Stimulated activated CD4-positive, alpha-beta T cell treated with anti-CD3 and anti-CD28 coated beads, Interleukin-1b, Interleukin-23, amount 100 ng/mL, for 1 hour (primary cell): ENCODE results near the gene OXCT1.
"Not testable (repeated sequence)": the region's sequence is repeated elsewhere in the genome, so short reads cannot be mapped to it uniquely, and the experiment has no call there.

Source experiments
- DNase-seq, 2 donors: peaks; one replicate each; pipeline ENCODE4 v3.0.0-alpha.2; 2020; ENCODE audit warnings: low read depth in 2 of 2

Gene OXCT1

DNA sequence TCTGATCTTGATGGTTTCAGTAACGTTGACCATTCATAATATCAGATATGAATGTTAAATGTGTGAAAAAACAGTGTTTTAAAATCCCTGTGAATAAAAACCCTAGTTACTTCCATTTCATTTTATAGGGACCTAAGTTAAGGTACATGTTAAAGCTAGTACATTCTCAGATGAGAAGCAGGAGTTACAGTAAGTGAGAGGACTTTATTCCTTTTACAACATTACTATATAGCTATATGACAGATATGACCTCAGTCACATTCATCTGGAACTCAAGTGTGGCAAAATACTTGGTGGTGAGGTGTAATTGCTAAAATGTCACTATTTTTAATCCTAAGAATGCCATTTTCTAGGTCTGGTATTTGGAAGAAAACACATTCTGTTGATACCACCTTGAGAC, 96.4 kb downstream of the OXCT1 start:
- no peak for DNase-seq

DNA sequence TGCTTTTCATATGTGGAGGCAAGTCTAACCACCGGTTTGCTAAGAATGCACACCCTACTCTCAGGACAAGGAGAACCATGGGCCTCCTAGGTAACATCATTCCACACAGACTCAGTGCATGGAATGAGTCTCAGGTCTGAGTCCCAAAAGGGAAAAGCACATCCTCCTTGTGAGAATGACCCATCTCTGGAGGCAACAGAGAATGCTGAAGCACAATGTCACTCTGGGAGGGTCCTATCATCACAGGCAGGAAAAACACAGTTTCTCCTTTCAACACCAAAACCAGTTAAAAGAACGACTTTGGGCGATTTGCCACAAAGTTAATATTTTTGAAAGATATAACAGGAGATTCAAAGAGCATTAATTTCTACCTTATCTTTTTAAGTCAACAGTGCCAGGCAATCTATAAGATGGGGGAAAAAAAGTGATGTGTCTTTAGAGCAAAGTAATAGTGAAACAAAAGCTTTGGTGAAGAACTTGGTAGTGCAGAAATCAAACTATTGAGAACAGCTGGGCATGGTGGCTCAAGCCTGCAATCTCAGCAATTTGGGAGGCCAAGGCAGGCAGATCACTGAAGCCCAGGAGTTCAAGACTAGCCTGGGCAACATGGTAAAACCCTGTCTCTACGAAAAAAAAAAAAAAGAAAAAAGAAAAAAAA, 97.3 kb downstream of the OXCT1 start:
- no peak for DNase-seq

DNA sequence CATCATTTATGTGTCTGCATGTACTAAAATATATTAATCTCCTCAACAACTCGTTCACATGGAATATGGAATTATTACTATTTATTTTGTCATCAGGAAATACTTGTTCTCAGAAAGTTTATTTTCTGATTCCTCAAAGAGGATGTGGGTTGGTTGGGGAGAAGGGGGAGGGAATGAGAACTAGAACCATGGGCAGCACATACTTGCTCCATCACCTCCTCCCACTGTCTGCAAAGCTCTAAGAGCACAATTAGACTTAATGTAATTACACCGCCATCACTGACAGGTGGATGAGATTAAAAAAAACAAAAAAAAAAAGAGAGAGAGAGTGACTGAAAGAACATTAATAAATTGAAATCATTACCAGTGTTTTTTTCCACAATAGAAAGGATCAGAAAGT, 98.2 kb downstream of the OXCT1 start:
- DNase-seq, result no peak

DNA sequence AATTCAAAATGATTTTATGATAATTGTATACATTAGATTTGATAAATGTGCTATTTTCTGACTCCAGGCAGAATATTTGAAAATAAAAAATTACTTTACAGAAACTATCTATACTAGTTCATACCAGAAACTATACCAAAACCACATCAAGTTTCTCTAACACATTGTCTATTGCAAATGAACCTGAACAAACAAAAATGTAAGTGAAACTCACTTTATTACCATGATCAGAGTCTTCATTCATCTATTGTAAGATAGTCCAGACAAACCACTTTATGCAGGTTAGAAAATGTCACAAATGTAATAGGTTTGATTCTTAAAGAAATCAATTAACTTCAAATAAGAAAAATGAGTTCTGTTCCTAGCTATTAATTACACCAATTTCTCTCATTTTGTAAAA, 99.4 kb downstream of the OXCT1 start:
- no peak for DNase-seq

DNA sequence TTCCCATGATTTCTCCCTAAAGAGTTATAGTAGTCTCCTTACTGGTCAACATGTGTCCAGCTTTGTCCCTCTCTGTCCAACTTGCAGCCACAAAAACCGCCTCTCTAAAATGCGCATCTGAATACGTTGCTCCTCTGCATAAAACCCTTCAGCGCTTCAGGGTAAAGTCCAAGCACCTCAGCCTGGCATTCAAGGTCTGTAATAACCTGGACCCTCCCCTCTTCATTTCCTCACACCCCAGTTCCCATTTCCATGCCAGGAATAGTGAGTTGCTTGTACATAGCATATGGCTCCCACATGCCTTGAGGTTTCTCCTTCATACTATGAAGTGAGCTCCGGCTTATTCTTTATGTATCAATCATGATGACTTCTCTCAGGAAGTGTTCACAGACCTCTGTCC, 101.5 kb downstream of the OXCT1 start:
- DNase-seq, result no peak

DNA sequence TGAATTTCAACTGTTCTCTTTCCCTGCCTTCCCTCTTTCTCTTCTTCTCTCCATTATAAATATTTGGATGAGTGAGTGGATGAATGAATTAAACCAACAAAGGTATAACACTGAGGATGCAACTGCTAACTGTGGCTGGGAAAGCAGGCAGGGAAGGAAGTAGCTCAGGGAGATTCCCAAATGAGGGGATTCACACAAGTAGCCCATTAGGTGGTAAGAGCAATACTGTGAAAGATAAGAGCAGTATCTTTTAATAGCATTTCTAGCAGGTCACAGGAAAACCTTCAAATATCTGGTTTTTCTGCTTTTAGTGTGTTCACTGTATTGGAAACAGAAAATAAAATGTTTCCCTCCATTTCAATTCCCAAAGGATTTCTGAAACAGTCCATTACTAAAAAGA, 105.6 kb downstream of the OXCT1 start:
- no peak for DNase-seq

DNA sequence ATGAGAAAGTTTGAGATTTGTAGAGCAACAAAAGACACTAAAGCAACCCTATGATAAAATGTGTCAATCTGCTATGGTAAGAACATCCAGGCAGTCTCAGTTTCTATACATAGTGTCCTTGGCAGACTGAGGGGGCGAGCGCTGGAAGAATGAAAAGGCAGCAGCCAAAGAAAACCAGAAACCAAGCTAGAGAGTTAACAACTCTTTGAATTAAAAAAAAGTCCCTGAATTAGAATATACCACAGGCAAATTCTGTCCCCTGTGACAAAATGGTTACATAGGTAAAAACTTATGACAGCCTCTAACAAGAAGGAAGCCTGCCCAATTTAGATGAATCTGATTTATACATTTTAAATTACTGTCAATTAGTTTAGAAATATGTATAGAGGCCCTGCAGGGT, 106.7 kb downstream of the OXCT1 start:
- no peak for DNase-seq

DNA sequence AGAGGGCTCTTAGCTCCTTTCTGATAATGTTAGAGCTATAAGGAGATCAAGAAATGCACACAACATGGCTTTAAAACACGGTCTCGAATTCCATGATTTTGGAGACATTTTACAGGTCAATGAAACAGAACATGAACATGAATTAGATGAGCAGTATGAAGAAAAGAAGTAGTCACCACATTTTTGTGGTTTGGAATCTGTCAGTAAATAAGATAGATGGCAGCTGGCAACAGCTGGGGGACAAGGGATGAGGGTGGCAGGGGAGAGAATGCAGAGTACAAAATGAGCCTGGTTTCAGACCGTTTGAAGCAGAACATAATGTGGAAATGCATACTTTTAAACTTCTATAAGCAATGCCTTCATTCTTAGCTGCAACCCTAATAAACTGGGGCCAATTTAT, 107.1 kb downstream of the OXCT1 start:
- no peak for DNase-seq

DNA sequence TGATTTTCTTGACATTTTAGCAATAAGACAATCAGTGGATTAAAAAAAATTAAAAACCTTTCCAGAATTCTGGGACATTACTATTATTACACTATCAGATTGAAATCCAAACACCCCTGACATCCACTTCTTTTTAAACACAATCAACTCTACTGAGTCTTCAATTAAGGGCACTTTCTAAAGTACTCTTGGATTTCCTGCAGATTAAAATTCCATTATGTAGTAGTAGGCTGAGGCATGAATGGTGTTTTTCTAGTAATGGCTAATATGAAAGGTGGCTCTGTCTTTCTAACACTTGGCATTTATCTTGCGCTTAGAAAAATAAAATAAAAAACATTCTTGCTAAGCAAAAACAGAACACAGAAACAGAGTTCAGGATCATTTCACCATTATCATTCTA, 107.8 kb downstream of the OXCT1 start:
- no peak for DNase-seq

DNA sequence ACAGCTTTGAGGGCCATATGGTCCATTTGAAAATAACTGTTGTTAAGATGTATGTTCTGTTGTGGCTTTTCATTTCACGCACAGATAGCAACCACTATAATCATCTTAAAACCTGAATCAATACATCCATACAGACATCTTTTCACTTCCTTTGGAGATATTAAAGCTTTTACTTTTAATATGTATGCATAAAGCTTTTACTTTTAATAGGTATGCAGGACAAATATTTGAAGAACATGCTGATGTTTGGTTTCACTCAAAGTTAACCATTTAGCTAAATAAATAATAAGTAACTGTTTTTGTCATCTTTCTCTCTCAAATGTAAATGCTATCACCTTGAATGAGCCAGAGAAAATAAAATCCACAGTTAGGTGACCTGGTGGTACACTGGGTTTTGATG, 108.6 kb downstream of the OXCT1 start:
- DNase-seq, result no peak

DNA sequence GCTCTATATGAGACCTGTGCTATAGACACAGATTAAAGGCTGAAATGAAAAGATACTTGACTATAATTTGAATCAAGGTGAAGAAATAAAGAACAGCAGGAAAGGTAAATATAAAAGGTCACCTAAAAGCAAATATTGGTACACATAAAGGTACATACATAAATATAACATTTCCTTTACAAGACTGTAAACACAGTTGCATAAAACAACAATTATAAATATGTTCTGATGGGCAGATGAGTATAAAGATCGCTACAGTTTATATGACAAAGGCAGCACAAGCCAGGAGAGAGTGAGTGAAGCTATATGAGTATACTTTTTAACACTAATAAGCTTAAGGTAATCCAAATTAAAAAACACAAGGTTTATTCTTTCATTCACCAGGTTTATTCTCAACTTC, 114.5 kb downstream of the OXCT1 start:
- no peak for DNase-seq

DNA sequence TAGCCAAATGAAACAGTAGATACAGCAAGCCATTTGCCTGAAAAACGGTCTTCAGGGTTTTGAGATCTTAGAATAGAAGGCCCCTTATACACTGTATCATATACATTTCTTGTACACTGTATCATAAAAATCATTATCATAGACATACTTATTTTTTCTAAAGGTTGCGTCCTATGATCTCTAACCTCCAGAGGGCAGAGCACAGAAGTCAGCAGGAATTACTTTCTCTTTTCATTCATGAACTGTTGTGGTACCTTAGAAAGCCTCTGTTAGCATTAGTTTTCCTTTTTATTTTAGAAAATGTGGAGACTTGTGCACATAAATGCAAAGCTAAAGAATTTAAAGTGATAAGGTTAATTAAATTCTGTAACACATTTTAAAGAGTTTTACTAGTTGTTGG, 115.4 kb downstream of the OXCT1 start:
- no peak for DNase-seq

DNA sequence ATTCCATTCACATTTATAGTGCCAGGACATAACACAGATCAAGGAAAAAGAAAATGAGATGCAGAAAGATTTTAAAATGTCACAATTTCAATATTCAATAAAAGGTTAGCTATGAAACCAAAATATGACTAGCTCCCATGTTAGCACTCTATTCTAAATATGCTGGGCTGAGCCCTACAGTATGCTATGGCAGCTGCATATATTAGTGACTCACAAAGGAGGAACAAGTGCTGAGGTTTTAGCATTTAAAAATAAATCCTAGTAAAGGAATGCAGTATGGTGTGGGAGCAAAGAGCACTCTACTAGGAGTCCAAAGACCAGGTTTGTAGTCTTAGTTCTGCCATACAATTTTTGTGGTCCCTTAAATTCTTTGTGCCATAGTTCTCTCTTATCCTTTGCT, 118.4 kb downstream of the OXCT1 start:
- DNase-seq, result no peak

DNA sequence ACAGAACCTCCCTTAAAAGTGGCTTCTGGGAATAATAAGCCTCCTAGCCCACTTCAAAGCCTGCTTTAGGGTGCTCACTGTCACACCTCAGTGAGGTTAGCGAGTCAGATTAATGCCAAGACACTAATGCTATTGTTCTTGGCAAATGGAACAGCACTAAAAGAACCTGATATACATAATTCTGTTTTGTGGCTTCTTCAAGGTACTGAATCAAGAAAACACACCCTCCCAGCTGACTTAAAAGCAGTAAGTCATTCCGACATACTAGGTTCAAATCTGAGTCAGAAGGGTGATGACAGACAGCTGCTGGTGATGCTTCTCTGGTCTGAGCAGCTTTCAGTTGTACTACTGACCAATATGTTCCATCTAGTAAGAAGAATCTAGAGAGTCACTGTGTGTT, 121.6 kb downstream of the OXCT1 start:
- DNase-seq, result no peak

DNA sequence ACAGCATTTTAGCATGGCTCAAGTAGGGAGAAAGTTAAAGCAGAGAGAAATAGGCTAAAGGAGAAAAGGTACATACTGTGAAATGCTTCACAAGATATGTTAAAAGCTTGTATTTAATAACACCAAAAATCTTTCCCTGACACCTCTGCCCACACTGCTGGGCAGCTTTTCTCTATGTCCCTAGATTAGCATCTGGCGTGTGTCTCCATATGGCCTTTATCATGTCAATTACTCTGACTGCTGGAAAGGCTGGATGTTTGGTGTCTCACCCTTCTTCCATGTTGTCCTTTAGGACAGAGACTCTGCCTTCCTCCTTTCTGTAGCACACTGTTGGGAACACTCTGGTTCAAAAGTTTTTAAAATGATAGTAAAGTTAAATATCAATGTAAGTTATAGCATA, 122.5 kb downstream of the OXCT1 start:
- DNase-seq, result no peak

DNA sequence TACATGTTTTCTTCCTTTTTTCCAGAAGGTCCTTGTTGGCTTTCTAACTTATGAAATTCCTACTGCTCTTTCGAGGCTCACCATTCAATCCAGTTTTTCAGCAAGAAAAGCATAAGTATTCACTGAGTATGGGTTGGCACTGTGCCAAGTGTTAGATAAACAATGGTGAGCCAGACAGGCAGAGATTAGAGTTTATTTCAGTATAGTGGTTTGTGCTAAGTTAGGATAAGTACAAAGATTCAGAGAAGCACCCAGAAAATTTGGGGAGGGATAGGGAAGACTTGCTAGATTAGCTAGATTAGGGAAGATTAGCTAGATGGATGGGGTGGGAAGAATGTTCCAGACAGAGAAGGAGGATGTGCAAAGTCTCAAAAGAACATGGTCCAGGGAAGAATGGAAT, 122.9 kb downstream of the OXCT1 start:
- no peak for DNase-seq

DNA sequence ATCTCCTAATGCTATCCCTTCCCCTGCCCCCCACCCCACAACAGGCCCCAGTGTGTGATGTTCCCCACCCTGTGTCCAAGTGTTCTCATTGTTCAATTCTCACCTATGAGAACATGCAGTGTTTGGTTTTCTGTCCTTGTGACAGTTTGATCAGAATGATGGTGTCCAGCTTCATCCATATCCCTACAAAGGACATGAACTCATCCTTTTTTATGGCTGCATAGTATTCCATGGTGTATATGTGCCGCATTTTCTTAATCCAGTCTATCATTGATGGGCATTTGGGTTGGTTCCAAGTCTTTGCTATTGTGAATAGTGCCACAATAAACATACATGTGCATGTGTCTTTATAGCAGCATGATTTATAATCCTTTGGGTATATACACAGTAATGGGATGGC, 127.6 kb downstream of the OXCT1 start:
- DNase-seq, result not testable (repeated sequence)

DNA sequence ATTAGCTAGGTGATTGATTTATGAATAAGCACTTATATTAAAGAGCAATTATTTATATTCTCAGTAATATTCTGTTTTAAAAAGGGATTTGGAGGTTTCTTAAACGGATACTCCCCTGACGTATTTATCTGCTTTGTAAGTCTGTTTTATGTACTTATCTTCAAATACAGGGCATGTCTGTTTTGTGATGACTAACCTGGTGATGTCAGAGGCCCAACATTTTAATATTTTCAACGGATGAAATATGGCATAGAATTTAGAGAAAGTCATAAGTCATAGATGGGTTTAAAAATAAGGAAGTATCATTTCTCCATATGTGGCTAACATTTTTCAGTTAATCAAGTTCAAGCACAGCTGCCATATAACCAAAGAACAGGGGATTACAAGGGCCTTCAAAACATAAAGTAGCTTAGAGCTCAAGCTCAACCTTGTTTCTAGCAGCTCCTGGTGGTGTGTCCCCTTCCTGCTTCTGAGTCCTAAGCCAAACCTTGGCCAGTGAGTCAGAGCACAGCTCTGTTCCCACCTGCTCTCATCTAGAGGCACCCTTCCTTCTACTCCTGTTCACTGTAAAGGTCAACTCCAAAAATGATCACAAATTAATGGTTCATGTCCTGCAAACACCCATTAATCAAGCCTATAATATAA, 131.4 kb downstream of the OXCT1 start:
- DNase-seq, result no peak

DNA sequence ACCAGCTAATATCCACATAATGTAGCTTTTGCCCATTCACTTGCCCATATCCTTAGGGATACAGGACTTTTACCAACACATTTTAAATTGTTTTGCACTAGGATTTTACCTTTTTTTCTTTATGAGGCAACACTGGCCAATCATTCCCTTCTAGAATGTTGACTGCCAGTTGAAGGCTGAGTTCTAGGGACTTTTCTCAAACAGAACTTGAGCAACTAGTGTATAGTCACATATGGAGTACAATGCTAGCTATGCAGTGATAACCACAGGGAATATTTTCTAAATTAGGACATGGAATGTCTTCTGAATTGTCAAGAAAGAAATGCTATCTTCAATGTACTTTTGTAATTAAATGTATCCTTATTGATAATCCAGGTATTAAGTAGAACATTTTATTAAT, 133.6 kb downstream of the OXCT1 start:
- no peak for DNase-seq

DNA sequence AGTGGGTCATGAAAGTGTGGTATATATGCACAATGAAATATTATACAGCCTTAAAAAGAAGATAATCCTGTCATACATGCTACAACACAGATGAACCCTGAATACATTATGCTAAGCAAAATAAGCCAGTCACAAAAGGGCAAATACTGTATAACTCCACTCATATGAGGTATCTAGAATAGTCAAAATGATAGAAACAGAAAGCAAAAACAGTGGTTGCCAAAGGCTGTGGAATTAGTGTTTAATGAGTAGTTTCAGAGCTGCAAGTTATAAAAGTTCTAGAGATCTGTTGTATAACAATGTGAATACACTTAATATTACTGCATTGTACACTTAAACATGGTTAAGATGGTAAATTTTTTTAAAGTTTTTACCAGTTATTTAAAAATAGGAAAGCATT, 135.0 kb downstream of the OXCT1 start:
- DNase-seq, result no peak

DNA sequence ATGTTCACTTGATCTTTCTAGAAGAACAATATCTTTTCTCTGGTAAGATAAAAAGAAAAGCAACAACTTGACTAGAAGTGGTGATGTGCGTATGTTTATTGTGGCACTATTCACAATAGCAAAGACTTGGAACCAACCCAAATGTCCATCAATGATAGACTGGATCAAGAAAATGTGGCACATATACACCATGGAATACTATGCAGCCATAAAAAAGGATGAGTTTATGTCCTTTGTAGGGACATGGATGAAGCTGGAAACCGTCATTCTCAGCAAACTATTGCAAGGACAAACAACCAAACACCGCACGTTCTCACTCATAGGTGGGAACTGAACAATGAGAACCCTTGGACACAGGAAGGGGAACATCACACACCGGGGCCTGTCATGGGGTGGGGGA, 140.8 kb downstream of the OXCT1 start:
- DNase-seq, result not testable (repeated sequence)

DNA sequence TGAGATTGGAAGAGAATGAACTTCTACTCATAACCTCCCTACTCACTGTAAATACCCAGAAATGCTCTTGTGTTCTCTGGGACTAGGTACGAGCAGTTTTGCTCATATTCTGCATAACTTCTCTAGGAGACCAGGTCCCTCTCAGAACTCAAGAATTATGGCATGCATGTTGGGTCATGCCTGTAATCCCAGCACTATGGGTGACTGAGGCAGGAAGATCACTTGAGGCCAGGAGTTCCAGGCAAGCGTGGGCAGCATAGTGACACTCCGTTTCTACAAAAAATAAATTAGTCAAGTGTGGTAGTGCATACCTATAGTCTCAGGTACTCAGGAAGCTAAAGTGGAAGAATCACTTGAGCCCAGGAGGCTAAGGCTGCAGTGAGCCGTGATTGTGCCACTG, 141.9 kb downstream of the OXCT1 start:
- no peak for DNase-seq

DNA sequence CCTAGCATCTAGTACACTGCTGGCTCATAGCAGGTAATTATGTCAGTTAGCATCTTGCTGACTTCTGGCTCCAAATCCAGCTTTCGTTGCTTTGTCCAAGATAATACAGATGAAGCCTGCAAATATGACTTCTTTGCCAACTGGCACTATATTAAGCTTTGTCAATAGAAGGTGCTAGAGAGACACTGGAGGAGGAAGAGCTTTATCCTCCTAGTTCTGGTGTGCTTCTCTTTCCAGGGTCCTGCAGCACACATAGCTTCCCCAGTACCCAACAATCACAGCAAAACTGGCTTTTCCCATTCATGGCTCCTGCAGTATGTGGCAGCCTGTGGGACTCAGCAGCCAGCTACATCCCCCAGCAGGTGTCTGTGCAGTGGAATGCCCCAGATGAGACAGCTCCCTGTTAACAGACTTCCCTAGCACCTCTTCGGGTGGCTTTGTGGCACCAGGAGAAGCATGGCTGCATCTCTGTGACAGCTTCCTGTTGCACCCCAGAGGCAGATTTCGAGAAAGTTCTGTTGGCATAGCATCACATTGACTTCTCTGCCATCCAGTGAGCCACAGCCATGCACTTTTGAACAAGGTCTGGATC, 147.8 kb downstream of the OXCT1 start:
- DNase-seq, result no peak

DNA sequence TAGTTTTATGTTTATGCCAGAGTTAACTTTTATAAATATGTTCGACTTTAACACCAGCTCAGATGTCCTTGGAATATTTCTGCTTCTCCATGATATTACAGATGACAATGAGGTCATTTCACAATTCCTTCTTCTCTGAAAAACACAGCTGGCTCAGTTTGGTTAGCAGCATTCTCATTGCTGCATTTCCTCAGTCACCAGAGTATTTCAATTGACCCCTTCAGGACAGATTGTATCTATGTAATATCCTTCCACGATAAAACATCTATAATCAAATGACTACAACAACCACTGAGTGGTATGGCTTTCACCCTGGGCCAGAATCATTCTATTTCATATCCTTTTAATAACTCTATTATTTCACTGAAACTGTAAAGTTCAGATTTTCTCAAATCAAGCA, 148.7 kb downstream of the OXCT1 start:
- no peak for DNase-seq
